Astrocyte (in vitro differentiated cells and primary cell): ENCODE results near the gene FBXO44.

ENCODE experiments used
- CTCF ChIP-seq: IDR thresholded peaks from 2 replicates; pipeline ENCODE4 v1.5.1; 2011; ENCODE audit warnings: low read depth, mild to moderate bottlenecking, inconsistent platforms, low read length, moderate library complexity; ENCODE audit not compliant: insufficient read depth
- EZH2 ChIP-seq: IDR thresholded peaks from 2 replicates; pipeline ENCODE4 v1.6.1; 2012; ENCODE audit warnings: mild to moderate bottlenecking, low read length, inconsistent platforms; ENCODE audit not compliant: insufficient read depth

DNA sequence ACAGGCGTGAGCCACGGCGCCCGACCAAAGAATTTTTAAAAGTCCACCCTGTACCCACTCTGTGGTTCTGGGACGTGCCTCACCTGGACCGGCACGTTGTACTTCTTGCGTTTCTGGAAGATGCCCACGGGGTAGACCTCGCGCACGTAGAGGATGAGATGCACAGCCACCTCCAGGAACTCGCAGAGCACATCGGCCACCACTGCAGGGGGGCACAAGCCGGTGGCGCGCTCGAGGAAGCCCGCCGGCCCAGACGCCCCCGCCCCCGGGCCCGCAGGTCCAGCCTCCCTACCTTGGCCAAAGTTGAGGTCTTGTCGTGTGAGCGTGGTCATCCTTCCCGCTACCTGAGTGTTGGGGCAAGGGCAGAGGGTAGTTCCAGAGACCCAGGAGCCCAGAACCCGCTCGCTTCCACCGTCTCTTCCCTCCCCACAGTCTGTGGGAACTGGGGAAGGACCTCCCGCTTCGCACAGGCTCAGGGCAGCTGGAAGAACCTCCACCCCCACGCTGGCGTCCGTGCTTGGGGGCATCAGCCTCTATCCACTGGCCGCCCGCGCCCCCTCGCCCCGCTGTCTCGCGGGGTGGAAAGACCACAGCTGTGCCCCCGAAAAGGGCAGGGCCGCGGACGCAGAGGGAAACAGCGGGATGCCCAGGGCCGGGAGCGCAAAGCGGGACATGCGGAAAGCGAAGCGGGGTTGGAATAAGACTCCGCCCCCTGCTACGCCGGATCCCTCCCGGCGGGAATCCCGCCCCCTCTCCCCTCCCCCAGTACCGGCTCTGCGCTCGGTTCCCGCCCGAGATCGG, 25.8 kb downstream of the FBXO44 start:
- TF ChIP-seq CTCF (no peak), EZH2 (no peak)
